Stimulated activated CD4-positive, alpha-beta T cell treated with anti-CD3 and anti-CD28 coated beads, Interleukin-15, amount 100 ng/mL, for 1 hour (primary cell): ENCODE results near the gene TBK1.
A peak's percentile ranks its signal among the peaks of the same experiment; 100 is the strongest.

Experiments used
- DNase-seq, 2 donors: peaks; one replicate each; pipeline ENCODE4 v3.0.0-alpha.2; 2020; ENCODE audit warnings: low read depth in 1 of 2, low spot score in 1 of 2

The TBK1 gene

GRCh38 chr12:64451687-64452558 is at the start of gene TBK1:
Gene TBK1, plus strand, starts transcription at chr12:64452120. Its CDS starts 3,751 bp downstream, at chr12:64455871.
- DNase-seq = peak; percentile 48 to 53

- no peak for DNase-seq
These were observed 49.7 kb upstream of the TBK1 start for GRCh38 chr12:64402181-64402580.

- peak; percentile 83 to 87 for DNase-seq
These were observed 48.0 kb upstream of the TBK1 start, which contains the start of gene XPOT for GRCh38 chr12:64403707-64404469. Gene XPOT, plus strand, starts transcription at chr12:64404392. Its CDS starts 5,644 bp downstream, at chr12:64410036.

GRCh38 chr12:64404470-64405256 is 47.3 kb upstream of the TBK1 start:
- peak; percentile 20 to 57 for DNase-seq

GRCh38 chr12:64407342-64408223 is 44.3 kb upstream of the TBK1 start:
- no peak for DNase-seq

- no peak for DNase-seq
These were observed 40.5 kb upstream of the TBK1 start for GRCh38 chr12:64411427-64411826.

- no peak for DNase-seq
These were observed 39.5 kb upstream of the TBK1 start for GRCh38 chr12:64412459-64412858.

- no peak for DNase-seq
These were observed 38.0 kb upstream of the TBK1 start for GRCh38 chr12:64413884-64414283.

GRCh38 chr12:64418209-64418608 is 33.7 kb upstream of the TBK1 start:
- no peak for DNase-seq

GRCh38 chr12:64419696-64420095 is 32.2 kb upstream of the TBK1 start:
- no peak for DNase-seq

- no peak for DNase-seq
These were observed 23.9 kb upstream of the TBK1 start for GRCh38 chr12:64427988-64428387.

GRCh38 chr12:64428956-64429355 is 23.0 kb upstream of the TBK1 start:
- no peak for DNase-seq

GRCh38 chr12:64430886-64431285 is 21.0 kb upstream of the TBK1 start:
- no peak for DNase-seq

GRCh38 chr12:64431791-64432190 is 20.1 kb upstream of the TBK1 start:
- no peak for DNase-seq

GRCh38 chr12:64433915-64434314 is 18.0 kb upstream of the TBK1 start:
- DNase-seq = no peak

- no peak for DNase-seq
These were observed 11.8 kb upstream of the TBK1 start for GRCh38 chr12:64440100-64440499.

GRCh38 chr12:64445490-64445889 is 6.4 kb upstream of the TBK1 start:
- DNase-seq = no peak

GRCh38 chr12:64446295-64446694 is 5.6 kb upstream of the TBK1 start:
- no peak for DNase-seq

GRCh38 chr12:64450057-64450640 is 1.8 kb upstream of the TBK1 start:
- DNase-seq = no peak
